ENCODE results near the gene PLD5.
A peak's percentile ranks its signal among the peaks of the same experiment; 100 is the strongest.
"Not testable (repeated sequence)": the region's sequence is repeated elsewhere in the genome, so short reads cannot be mapped to it uniquely, and the experiment has no call there.

The PLD5 gene

DNA sequence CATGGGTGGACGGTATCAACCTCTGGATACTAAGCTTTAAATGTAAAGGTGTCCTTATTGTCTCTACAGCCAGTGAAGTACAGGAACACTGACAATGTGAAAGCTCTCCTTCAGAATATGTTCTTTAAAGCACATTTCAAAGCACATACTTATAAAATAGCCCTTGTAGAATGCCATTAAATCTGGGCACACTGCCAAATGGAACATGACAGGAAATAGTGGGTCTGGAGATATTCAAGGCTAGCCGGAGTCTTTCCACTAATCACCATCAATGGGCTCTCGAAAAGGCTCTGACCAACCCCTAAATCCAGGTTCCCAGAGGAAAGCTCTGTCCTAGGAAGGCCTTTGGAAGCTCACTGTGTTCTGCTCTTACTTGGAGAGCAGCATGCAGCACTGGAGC, 46.6 kb downstream of the PLD5 start:
- DNase-seq: no peak

DNA sequence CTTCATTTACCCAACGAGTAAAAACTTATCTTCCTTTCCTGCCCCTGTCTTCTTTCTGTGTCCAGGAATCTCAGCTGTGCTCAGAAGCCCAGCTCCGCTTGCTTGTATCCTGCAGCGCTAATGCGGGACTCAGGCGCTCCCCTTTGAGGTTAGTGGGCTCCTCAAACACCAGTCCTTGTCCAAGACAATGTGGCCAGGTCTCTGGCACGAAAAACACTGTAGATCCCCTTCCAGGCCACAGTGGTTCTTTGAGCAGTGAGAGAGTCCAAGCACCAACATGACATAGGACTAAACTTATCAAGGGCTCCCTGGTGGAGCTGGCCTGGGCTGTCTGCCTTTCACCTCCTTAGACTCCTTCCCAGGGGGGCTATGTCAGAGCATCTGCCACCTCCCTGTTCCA, 53.7 kb downstream of the PLD5 start:
- DNase-seq: no peak

DNA sequence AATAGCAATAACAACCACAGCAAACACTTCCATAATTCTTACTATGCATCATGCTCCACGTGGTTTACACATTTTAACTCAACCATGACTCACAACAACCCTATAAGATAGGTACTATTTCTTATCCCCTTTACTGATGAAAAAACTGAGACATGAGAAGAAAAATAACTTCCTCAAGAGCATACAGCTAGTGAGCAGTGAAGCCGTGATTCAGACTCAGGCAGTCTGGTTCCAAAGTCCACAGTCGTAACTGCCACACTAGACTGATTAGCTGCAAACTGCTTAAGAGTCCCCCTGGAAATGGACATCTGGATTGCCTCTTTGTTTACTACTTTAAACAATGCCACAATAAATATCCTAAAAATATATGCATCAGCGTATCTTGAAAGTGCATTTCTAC, 55.7 kb downstream of the PLD5 start:
- DNase-seq: no peak

DNA sequence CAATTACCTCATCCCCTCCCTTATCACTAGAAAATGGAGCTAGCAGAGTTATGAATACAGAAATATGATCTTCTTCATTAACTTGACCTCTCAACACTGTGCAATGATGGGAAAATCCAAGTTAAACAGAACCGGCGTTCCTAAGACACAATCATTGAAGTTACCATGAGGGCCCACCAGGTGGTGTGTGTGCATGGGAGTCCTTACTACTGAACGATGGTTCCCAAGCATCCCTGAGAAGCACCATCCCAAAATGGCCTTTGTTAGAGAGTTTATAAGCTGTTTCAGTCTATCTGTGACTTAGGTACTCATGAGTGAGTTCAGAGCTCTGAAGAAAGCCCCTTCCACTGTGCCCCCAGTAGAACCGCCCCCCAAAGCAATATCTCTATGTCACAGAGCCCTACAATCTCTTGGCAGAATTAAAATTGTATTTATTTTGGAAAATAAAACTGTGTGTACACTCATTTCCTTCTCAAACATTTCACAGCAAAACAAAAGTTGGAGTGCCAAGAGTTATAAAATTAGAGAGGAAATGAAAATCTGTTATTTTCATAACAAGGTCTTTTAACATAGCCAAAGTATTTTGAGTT, 56.8 kb downstream of the PLD5 start:
- DNase-seq: peak; percentile 72 to 84

DNA sequence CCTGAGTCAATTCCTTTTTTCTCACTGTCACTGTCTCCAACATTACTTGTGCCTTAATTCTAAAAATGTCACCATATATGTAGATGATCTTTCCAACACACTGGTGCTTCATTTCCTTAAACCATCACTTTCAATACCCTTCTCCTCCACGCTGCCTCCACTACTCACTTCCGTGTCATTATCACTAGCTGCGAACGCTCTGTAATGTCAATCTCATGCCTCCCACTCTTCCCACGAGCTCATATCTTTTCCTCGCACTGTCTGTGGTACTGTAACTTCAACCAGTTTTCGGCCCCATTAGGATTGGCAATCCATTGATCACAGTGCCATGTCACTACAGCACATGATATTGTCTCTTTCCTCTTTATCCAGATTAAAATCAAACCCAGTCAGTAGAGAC, 61.6 kb downstream of the PLD5 start:
- DNase-seq: no peak

DNA sequence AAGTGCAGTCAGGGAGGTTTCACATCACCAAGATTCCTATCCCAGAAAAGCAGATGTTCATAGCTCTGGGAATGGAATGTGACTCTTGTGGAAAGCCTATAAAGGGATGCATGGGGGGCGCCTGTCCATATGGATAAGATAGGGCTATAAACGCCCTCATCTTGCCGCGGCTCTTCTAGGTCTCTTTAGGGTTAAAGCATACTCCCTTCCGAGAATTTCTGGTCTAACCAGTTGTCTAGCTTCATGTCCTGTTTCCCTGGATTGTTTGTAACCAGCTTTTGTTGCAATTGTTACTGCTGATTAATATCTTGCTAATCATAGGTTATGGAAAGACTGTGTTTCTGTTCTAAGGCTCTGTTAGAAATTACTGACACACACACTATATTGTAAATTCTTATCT, 64.8 kb downstream of the PLD5 start:
- not testable (repeated sequence) for DNase-seq

DNA sequence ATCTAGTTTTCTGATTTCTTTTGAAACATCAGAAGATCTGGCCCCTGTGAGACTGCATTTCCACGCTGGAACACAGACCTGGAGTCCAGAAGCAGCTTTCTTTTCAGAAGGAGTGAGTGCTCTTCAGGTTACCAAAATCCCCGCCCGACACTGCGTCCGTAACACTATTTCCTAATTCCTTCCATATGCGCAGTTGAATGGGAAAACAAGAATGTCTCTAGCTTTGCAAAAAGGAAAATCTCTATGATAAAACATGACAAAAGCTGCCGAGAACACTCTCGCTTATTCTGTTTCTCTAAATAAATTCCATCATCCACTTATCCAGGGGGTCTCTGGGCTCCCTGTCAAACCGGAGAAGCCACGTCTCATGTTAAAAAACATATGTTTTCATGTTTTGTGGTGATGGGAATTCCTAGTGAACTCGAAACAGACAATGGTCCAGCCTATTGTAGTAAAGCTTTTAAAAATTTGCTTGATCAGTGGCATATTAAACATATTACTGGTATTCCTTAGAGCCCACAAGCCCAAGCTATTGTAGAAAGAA, 67.7 kb downstream of the PLD5 start:
- DNase-seq: no peak

DNA sequence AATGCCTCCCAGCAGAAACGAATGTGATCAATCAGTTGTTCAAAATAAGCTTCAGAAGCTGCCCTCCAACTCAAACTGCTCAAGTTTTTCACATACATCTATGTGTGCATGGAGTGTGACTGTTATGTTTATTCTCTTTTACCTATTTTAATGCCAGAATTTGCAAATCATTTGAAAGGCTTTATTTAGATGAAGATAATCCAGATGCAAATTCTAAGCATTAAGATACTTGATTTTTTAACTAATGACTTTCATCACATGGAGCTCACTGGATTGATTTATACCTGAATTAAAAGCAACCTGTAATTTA, 69.5 kb downstream of the PLD5 start:
- no peak for DNase-seq

DNA sequence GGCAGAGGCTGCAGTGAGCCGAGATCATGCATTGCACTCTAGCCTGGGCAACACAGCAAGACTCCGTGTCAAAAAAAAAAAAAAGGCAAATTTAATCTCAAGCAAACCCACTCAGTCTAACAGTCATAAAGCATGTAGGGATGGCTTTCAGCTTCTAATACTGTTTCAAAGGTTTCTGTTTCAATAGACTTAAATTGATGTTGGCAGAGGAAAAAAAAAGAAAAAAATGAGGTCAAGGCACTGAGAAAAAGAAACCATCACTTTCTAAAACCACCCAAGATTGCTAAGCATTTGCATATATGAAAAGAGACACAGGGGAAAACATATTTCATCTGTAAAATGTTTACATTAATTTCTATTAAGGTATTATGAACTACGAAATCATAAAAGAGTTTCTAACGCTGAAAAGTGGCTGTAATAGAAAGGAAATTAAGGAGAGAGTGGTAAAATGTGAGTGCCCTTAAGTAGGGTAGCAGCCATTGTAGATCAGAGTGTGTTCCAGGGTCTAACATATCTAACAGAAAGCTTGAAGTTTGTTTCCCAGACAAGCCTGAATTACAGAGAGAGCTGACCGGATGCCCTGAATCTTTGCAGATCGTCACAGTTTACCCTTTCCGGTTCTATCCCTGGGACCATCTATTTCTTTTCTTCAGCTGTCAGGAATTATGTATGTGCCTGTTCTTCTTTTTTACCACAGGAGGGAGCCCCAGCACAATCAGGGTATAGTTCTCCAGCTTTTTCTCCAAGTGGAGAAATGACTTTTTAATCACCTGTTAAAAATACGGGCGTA, 70.0 kb downstream of the PLD5 start:
- peak; percentile 49 to 71 for DNase-seq

DNA sequence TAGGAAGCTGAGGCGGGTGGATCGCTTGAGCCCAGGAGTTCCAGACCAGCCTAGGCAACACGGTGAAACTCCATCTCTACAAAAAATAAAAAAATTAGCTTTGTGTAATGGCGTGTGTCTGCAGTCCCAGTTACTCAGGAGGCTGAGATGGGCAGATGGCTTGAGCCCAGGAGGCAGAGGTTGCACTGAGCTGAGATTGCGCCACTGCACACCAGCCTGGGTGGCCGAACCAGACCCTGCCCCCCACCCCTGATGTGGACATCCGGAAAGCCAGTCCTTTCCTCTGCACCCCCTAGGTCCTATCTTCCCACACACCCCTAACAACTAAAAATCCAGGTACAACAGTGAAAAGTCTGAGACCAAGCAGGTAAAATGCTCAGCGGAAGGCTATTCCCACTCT, 71.9 kb downstream of the PLD5 start:
- no peak for DNase-seq

DNA sequence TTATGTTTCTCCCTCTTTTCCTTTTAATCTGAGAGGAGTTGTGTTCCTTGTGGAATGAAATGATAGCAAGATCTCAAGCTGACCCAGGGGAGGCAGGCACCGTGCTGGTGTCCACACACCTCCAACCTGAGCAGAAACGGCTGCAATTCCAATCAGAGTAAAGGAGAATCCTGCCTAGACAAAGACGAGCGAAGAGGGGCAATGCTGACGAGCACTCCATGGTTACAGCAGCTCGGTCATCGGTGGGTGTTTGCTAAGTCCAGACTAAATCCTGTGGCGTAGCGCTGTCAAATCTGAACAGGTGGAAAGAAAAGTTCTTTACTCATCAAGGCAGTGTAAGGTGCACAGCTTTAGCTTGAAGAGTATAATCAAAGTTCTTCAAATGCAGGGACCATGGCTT, 74.8 kb downstream of the PLD5 start:
- no peak for DNase-seq

DNA sequence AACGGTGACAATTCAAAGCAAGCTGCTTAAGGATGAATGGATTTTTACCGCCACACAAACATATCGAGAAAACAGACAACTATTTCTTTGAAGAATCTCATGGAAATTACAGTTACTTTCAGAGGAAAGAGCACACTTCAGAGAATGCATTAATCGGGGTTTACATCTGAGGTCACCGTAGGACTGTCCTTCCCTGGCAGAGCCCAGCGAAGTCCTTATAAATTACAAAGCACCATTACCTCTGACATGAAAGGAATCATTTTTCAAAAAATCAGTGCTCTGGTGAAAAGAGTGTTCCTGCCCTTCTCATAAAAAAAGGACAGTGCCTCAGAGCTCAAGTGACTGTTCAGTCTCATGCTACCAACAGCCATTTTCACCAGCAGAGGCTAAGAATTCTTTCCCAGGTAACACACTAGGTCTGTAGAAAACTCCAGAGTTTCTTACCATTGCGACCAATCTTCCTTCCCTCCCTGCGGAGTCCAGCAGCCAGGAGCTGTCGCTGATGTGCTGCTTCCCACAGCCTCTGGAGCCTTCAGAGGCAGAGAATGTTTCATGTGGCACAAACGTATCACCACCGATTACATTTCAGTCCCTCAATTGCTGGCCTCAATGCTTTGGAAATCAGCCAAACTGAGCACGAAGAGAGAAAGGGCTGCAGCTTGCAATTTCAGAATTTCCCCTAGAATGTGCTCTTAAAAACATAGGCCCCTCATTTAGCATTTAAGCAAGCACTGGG, 75.4 kb downstream of the PLD5 start:
- DNase-seq: peak in 1 of 2 experiments; percentile 37

DNA sequence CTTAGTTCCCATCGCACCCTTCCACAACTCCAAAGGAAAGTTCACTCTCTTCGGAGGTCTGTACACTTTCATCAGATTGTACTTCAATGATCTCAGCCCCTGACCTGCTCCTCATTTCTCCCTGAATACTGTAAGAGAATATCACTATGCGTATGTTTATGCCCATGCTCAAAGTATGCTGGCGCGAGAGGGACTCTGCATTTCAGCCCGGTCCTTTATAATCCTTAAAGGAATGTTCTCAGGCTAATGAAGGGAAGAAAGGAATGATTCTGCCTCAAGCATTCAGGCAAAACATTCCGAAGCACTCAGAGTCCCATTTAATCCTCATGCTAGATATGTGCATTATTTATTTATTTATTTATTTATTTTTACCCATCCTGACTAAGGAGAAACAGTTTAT, 76.8 kb downstream of the PLD5 start:
- no peak for DNase-seq

DNA sequence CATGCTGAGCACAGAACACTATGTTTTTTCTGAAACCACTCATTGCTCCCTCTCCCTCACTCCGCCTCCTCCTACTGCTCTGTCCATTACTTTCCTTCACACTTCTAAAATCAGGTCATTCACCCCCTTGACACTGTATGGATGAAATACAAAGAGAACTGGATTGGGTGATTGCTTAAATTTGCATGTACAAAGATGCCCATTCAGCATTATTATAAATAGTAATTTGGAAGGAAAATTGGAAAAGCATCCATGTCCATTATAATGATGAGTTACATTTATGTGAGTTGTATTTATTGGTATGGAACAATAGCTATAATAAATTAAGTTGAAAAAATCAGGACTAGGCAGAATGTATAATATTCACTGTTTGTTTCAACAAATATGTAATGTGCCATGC, 83.7 kb downstream of the PLD5 start:
- DNase-seq: no peak

DNA sequence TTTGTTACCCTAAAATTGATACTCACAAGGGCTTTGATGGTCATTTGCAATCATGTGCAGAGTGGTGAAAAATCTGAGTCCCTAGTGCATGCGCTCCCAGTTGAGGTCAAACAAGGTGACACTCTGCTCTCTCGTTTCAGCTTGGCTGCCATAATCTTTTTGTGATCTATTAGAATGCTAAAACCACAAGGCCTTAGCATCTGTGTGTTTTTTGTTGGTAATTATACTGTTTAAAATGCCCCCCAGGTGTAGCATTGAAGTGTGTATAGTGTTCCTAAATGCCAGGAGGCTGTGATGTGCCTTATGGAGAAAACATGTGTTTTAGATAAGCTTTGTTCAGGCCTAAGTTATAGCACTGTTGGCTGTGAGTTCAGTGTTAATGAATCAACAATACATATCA, 89.3 kb downstream of the PLD5 start:
- DNase-seq: no peak

DNA sequence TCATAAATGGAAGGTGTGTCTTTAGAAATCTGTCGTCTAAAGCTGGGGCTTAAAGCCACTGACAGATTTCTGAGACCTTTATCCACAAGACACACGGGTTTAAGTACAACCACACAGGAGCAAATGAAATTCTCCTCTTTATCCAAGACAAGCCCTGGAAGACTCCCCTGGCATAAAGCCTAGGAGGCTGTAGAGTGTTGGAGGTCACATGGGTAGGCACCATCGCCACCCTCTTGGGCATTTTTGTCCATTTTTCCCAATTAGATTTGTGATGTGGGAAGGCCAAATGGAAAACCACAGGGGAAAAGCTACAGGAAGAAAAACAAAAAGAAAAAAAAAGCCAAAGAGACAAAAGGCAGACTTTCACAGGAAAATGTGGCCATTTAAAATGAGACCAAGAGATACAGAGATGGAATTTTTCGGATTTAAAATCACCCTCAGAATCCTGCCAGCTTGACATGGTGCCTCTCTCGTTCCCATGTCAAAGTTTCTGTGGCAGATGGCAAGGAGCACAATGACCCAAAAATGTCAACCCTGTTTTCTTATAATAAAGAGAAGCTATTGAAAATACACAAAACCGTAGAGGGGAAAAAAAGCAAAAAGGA, 91.9 kb downstream of the PLD5 start:
- DNase-seq: peak; percentile 9 to 44

DNA sequence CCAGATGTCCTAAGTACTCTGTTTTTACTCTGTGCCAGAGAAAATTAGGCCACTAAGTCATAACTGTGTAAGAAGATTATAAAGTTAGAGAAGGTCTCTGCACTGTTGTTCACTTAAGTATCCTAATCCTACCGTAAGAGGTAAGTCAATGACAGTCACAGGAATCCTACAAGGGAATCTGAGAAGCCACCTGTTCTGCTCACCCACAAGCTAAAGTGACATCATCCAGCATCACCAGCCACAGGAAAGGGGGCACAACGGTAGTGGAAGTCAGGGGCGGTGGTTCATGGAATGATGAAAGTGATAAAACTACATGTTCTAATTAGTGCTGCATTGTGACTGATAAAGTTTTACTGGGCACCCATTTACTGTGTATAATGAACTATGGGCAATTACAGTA, 92.7 kb downstream of the PLD5 start:
- DNase-seq: no peak

DNA sequence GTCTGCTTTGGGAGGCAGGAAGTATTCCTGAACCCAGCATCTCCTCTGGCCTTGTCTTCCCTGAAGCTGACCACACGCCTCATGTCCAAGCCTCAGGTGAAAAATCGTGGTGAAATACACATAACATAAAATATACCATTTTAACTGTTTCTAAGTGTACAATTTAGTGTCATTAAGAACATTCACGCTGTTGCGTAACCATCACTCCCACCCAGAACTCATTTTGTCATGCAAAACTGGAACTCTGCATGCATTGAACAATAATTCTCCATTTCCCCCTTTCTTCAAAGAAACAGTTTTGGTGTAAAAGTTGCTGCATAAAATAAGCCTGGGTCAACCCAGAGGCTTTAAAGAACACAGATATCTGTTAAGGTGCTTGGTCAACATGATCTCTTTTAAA, 93.5 kb downstream of the PLD5 start:
- DNase-seq: no peak

DNA sequence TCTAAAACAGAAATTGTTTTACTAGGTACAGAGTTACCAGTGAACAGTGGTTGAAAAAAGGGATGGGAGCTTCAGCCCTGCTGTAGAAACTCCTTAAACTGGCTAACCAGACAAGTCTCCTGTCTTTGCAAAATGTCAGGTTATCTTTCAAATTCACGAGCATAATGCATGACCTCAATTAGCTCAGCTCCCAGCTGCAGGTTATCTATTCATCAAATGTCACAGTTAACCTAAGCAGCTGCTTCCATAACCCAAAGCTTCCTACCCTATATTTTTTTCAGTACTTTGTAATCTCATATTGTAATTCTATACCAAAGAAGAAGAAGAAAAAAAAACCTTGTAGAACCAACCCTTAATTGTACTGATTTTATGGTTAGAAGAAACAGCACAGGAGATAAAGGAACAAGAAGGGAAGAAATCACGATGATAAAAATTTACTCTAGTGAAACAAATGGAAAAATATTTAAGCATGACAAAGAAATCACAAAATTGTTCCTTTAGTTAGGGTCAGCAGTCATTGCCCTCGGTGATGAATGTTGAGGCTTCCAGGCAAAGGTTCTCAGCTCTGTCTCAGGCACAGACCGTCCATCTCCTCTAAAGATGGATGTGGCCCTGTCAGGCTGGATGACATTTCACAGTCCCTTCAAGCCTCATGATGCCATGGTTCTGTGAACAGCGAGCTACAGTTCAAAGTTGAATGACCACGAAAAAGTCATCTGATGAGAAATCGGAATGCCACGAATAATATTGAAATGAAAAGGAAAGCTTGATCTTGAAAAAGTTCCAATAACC, 95.9 kb downstream of the PLD5 start:
- DNase-seq: peak in 1 of 2 experiments; percentile 35

DNA sequence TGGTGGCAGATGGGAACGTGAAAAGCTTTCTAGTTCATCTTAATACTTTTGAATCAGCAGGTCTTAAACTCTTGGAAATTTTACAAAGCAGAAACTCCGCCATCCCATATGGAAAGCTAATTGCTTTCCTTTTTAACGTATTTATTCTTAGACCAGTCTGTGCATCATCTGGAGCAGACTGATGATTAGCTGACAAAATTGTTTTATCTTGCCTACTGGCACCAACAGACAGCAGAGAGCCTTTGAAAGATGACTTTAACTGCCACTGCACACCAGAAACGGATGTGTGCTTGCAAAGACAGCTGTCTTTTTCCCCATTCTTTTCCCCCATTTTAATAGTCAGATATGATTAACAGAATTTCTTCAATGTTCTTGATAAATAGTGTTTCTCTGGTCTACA, 97.0 kb downstream of the PLD5 start:
- DNase-seq: peak; percentile 52 to 85

DNA sequence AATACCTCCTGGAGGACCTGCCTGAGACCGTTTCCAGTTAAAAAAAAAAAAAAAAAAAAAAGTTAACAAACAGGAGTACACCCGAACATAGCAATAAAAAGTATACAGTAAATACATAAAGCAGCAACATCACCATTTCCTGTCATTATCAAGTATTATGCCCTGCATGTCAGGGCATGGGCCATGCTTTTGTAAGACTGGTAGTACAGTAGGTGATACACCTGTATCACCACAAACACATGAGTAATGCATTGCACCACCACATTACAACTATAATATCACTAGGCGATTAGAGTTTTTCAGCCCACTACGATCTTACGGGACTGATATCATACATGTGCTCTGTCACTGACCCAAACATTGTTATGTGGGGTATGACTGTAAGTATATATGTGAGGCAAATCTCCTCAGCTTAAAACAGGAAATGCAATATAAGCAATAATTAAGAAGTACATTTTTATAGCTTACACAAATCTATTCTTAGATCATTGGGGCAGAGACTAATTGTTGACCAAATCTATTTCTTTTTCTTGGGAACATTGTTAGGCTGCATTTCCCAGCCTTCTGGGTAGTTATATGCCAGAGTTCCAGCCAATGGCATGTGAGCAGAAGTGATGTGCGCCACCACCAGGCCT, 98.1 kb downstream of the PLD5 start:
- no peak for DNase-seq

DNA sequence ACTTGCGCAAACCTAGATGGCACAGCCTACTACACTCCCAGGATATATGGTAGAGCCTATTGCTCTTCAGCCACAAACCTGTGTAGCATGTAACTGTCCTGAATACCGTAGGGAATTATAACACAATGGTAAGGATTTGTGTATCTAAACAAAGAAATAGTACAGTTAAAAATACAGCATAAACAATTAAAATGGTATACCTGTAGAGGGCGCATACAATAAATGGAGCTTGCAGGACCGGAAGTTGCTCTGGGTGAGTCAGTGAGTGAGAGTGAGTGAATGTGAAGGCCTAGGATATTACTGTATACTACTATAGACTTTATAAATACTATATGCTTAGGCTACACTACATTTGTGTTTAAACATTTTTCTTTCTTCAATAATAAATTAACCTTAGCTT, 99.3 kb downstream of the PLD5 start:
- DNase-seq: peak in 1 of 2 experiments; percentile 19

Measured in NCI-H446 (cell line).